ENCODE data around the gene KLHL4.
"Not testable (repeated sequence)": the region's sequence is repeated elsewhere in the genome, so short reads cannot be mapped to it uniquely, and the experiment has no call there.

The KLHL4 gene

DNA sequence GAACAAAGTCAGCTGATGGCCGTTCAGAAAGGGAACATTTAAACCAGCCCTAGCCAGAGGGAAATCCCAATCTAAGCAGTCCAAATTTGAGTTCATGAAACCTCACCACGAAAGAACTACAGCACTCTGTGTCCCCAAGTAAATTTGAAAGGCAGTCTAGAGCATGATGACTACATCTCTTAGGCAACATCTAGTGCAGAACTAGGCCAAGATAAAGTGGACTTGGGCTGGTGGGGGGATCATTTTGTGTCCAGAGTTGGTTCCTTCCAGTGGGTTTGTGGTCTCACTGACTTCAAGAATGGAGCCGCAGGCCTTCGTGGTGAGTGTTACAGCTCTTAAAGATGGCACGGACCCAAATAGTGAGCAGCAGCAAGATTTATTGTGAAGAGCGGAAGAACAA lies 64.9 kb downstream of the KLHL4 start:
- Histone ChIP-seq H3K4me3 (no peak overlapping the region), H3K4me1 (no peaks in the 10 kb centered on the region), H3K27me3 (ENCODE audit: low read depth) (no peaks in the 10 kb centered on the region; the same call in 1 of the 2 replicates), H3K9me3 (no peaks in the 10 kb centered on the region), H3K36me3 (replicated peaks) (no peaks in the 10 kb centered on the region)
- DNase-seq (ENCODE audit: low spot score in 2 of 2) = no peak
- in situ Hi-C loops (cut with MboI; ENCODE audit: low sequenced_read_pairs) = no loop called here

GRCh38 chrX:87583679-87584078 lies 66.1 kb downstream of the KLHL4 start:
- H3K36me3 ChIP-seq (replicated peaks) = no peaks in the 10 kb centered on the region
- no peaks in the 10 kb centered on the region for H3K9me3 ChIP-seq
- in situ Hi-C loops (cut with MboI; ENCODE audit: low sequenced_read_pairs) = no loop called here
- H3K27me3 ChIP-seq (ENCODE audit: low read depth) = no peaks in the 10 kb centered on the region
- DNase-seq (ENCODE audit: low spot score in 2 of 2) = peak; percentile 20 to 75
- no peaks in the 10 kb centered on the region for H3K4me1 ChIP-seq
- no peak overlapping the region for H3K4me3 ChIP-seq

DNA sequence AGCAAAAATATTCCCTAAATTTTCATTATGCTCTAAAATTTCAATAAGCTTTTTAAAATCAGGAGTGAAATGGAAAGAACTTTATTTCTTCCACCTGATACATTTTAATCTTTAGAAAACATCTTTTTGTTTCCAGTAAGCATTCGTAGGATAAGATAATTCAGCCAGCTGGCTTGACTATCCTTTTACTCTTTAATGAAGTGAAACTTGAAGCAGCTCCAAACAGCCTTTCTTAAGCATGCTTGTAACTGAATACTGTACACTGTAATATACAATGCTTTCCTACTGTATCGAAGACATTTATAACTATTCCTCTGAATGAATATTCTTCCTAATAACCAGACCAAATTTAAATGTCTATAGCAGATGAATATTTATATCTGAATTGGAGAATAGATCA lies 98.8 kb downstream of the KLHL4 start:
- H3K4me1 ChIP-seq = no peaks in the 10 kb centered on the region
- H3K36me3 ChIP-seq (replicated peaks) = no peaks in the 10 kb centered on the region
- no peaks in the 10 kb centered on the region for H3K27me3 ChIP-seq (ENCODE audit: low read depth)
- no peak for DNase-seq (ENCODE audit: low spot score in 2 of 2)
- no peak overlapping the region for H3K4me3 ChIP-seq
- no peaks in the 10 kb centered on the region for H3K9me3 ChIP-seq
- in situ Hi-C loops (cut with MboI; ENCODE audit: low sequenced_read_pairs) = no loop called here

DNA sequence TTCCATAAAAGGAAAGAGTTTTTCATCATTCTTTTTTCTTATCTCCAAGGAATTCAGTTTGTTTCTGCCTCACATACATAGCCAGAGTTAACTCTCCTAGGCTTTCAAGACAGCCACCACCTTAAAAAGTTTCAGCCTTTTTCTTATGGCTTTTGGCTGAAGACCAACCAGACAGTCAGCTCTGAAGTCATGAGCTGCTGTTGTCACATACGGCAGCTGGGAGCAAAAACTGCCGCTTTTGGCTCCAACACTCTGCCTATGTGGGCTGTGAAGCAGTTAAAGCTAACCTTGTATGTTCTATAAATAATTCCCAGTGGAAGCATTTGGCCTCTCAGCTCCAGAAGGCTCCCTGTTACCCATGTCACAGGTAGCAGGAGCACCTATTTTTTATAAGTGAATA lies 104.1 kb downstream of the KLHL4 start:
- DNase-seq (ENCODE audit: low spot score in 2 of 2) = no peak
- in situ Hi-C loops (cut with MboI; ENCODE audit: low sequenced_read_pairs) = no loop called here
- H3K27me3 ChIP-seq (ENCODE audit: low read depth) = no peaks in the 10 kb centered on the region
- H3K9me3 ChIP-seq = no peaks in the 10 kb centered on the region
- H3K4me3 ChIP-seq = no peak overlapping the region
- 0 out of 2 replicates have a peak, but pooled peaks cover 2% of the 10 kb centered on the region for H3K4me1 ChIP-seq
- no peaks in the 10 kb centered on the region for H3K36me3 ChIP-seq (replicated peaks)

DNA sequence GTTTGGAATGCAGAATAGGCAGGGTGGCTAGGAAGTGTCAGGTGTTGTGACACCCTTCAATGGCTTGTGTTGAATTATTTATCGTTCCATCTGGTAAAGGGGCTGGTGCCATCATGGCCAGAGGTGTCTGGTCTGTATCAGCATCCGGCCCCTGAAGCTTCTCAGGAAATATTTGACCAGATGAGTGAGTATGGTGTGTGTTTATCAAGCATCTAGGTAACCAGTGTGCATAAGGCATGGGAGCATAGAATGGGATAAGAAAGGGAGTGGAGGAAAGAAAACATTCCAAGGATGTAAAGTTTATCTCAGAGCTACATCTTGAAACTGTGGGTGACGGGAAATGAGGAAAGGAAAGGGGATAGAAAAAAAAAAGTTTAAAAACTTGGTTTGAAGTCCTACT lies 109.4 kb downstream of the KLHL4 start:
- in situ Hi-C loops (cut with MboI; ENCODE audit: low sequenced_read_pairs) = no loop called here
- no peak for DNase-seq (ENCODE audit: low spot score in 2 of 2)

GRCh38 chrX:87634361-87634760 lies 116.8 kb downstream of the KLHL4 start:
- no peak for DNase-seq (ENCODE audit: low spot score in 2 of 2)
- H3K36me3 ChIP-seq (replicated peaks) = no peaks in the 10 kb centered on the region
- H3K27me3 ChIP-seq (ENCODE audit: low read depth) = no peaks in the 10 kb centered on the region
- in situ Hi-C loops (cut with MboI; ENCODE audit: low sequenced_read_pairs) = no loop called here
- peaks cover 4% of the 10 kb centered on the region for H3K4me1 ChIP-seq
- no peak overlapping the region for H3K4me3 ChIP-seq
- H3K9me3 ChIP-seq = no peaks in the 10 kb centered on the region

More for the DNA sequence above, 109.4 kb downstream of the KLHL4 start:
- no peaks in the 10 kb centered on the region for H3K27me3 ChIP-seq (ENCODE audit: low read depth)
- no peaks in the 10 kb centered on the region for H3K36me3 ChIP-seq (replicated peaks)
- H3K4me1 ChIP-seq = peaks cover 9% of the 10 kb centered on the region
- H3K4me3 ChIP-seq = no peak overlapping the region
- H3K9me3 ChIP-seq = no peaks in the 10 kb centered on the region

DNA sequence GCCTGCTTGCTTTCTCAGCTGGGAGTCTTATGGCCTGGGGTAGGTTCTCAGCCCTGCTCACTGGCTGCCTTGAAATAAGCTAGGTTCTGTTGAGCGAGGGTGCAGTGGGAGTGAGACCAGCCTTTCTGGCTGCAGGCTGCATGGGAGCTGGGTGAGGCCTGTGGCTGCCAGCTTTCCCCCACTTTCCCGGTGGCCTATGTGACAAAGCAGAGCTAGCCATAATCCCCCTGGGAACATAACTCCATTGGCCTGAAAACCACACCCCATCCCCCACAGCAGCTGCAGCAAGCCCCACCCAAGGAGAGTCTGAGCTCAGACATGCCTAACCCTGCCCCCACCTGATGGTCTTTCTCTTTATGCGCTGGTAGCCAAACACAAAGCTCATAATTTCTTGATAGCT lies 118.9 kb downstream of the KLHL4 start:
- DNase-seq (ENCODE audit: low spot score in 2 of 2) = peak; percentile 13 to 80
- in situ Hi-C loops (cut with MboI; ENCODE audit: low sequenced_read_pairs) = no loop called here
- H3K4me1 ChIP-seq = peaks cover 4% of the 10 kb centered on the region
- H3K27me3 ChIP-seq (ENCODE audit: low read depth) = no peaks in the 10 kb centered on the region
- H3K36me3 ChIP-seq (replicated peaks) = no peaks in the 10 kb centered on the region
- H3K9me3 ChIP-seq = no peaks in the 10 kb centered on the region
- H3K4me3 ChIP-seq = no peak overlapping the region

GRCh38 chrX:87641439-87641838 lies 123.8 kb downstream of the KLHL4 start:
- H3K9me3 ChIP-seq; in situ Hi-C loops (cut with MboI; ENCODE audit: low sequenced_read_pairs); H3K36me3 ChIP-seq (replicated peaks); H3K4me3 ChIP-seq; H3K27me3 ChIP-seq (ENCODE audit: low read depth); DNase-seq (ENCODE audit: low spot score in 2 of 2); H3K4me1 ChIP-seq: not testable (repeated sequence)

DNA sequence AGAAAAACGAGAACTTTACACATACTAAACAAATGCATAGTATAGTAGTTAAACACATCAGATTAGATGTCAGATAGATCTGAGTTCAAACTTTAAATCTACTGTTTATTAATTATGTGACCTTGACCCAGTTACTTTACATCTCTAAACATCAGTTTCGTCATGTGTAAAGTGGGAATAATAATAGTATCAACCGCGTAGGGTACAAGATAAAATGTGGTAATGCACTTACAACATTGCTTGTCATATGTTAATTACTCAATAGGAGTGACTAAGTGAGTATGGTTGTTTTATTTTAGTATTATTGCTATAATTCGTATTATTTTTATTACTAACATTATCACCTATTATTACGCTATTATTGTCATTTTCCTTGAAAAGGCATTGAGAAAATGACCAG lies 144.2 kb downstream of the KLHL4 start:
- Histone ChIP-seq H3K4me3 (no peak overlapping the region), H3K4me1 (no peaks in the 10 kb centered on the region; the same call in 1 of the 2 replicates), H3K27me3 (ENCODE audit: low read depth) (no peaks in the 10 kb centered on the region), H3K36me3 (replicated peaks) (no peaks in the 10 kb centered on the region), H3K9me3 (no peaks in the 10 kb centered on the region)
- DNase-seq (ENCODE audit: low spot score in 2 of 2) = no peak
- in situ Hi-C loops (cut with MboI; ENCODE audit: low sequenced_read_pairs) = loop anchor here (25.0 kb wide), 1 partner anchor 324 kb away; no protein-coding TSS in a partner anchor

DNA sequence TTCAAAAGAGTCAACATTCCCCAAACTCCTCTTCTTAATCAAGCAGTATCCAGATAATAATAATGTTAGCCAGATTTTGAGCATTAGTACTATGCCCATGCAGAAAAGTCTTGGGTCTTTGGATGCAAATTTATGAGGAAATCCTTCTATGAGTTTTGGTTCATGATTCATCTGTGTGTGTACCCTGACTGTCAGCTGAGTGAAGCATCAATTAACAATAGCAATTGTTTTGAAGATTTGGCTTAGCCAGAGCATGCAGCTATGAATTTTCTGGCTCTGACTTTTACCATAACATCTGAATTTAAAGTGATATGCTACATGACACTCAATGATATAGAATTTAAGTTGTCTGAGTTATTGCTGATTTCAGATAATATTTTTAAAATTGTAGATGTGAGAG lies 145.8 kb downstream of the KLHL4 start:
- in situ Hi-C loops (cut with MboI; ENCODE audit: low sequenced_read_pairs) = loop anchor here (25.0 kb wide), 1 partner anchor 326 kb away; no protein-coding TSS in a partner anchor
- no peaks in the 10 kb centered on the region for H3K27me3 ChIP-seq (ENCODE audit: low read depth)

GRCh38 chrX:87664381-87664780 lies 146.8 kb downstream of the KLHL4 start:
- no peaks in the 10 kb centered on the region for H3K27me3 ChIP-seq (ENCODE audit: low read depth)
- in situ Hi-C loops (cut with MboI; ENCODE audit: low sequenced_read_pairs) = loop anchor here (25.0 kb wide), 1 partner anchor 327 kb away; no protein-coding TSS in a partner anchor
- H3K36me3 ChIP-seq (replicated peaks) = no peaks in the 10 kb centered on the region
- H3K4me1 ChIP-seq = no peaks in the 10 kb centered on the region; the same call in 1 of the 2 replicates
- H3K4me3 ChIP-seq = no peak overlapping the region
- no peaks in the 10 kb centered on the region for H3K9me3 ChIP-seq
- peak in 1 of 2 experiments; percentile 36 for DNase-seq (ENCODE audit: low spot score in 2 of 2)

More for the DNA sequence above, 145.8 kb downstream of the KLHL4 start:
- Histone ChIP-seq H3K4me1 (no peaks in the 10 kb centered on the region; the same call in 1 of the 2 replicates), H3K36me3 (replicated peaks) (no peaks in the 10 kb centered on the region), H3K4me3 (no peak overlapping the region), H3K9me3 (no peaks in the 10 kb centered on the region)
- DNase-seq (ENCODE audit: low spot score in 2 of 2) = no peak

DNA sequence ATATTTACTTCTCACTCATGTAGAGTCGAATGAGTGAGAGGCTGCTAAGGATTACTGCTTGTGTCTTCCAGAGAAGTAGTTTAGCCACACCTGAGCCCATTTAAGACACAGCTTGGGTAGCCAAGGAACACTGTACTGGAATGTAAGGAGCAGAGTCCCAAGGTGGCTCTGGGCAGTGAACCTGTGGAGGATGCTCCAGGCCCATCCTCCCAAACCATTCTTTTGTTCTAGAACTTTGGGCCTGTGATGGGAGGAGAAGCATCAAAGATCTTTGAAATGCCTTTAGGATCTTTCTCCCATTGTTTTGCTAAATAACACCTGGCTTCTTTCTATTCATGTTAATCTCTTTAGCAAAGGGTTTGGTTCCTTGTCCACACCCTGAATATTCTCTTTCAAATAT lies 162.2 kb downstream of the KLHL4 start:
- no peaks in the 10 kb centered on the region for H3K27me3 ChIP-seq (ENCODE audit: low read depth)

DNA sequence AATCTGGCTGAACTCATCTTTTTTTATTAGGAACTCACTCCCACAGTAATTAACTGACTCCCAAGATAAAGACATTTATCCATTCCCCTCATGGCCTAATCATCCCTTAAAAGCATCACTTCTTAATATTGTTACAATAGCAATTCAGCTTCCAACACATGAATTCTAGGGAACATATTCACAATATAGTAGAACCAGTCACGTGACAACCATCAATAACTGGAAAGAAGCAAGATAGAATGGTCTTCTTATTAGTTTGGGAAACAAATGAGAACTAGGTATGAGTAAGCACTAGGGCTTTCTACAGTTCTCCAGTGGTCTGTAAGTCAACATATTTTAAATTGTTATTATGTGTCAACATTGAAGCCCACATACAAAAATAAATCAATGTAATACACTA lies 170.1 kb downstream of the KLHL4 start:
- Histone ChIP-seq H3K4me1 (no peaks in the 10 kb centered on the region), H3K4me3 (no peak overlapping the region), H3K36me3 (replicated peaks) (no peaks in the 10 kb centered on the region), H3K27me3 (ENCODE audit: low read depth) (no peaks in the 10 kb centered on the region), H3K9me3 (no peaks in the 10 kb centered on the region)
- DNase-seq (ENCODE audit: low spot score in 2 of 2) = no peak
- in situ Hi-C loops (cut with MboI; ENCODE audit: low sequenced_read_pairs) = no loop called here

More for the DNA sequence above, 162.2 kb downstream of the KLHL4 start:
- in situ Hi-C loops (cut with MboI; ENCODE audit: low sequenced_read_pairs) = no loop called here
- no peak for DNase-seq (ENCODE audit: low spot score in 2 of 2)
- no peaks in the 10 kb centered on the region for H3K9me3 ChIP-seq
- no peaks in the 10 kb centered on the region for H3K36me3 ChIP-seq (replicated peaks)
- no peak overlapping the region for H3K4me3 ChIP-seq
- H3K4me1 ChIP-seq = no peaks in the 10 kb centered on the region

DNA sequence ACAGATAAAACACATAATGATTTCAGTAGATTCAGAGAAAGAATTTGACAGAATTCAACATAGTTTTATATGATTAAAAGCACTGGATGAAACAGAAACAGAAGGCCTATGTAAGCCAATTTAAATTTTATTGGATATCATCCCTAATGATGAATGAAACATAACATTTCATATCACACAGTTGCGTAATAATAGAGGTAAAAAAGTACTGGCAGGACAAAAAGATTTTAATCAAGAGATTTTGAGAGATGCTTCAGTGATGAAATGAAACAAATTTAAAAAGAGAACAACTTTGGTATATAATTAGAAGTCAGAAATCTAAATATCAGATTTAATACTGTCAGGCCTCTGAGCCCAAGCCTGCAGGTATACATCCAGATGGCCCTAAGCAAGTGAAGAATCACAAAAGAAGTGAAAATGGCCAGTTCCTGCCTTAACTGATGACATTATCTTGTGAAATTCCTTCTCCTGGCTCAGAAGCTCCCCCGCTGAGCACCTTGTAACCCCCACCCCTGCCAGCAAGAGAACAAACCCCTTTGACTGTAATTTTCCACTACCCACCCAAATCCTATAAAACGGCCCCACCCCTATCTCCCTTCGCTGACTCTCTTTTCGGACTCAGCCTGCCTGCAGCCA lies 170.6 kb downstream of the KLHL4 start:
- H3K9me3 ChIP-seq; in situ Hi-C loops (cut with MboI; ENCODE audit: low sequenced_read_pairs); H3K36me3 ChIP-seq (replicated peaks); H3K27me3 ChIP-seq (ENCODE audit: low read depth); H3K4me3 ChIP-seq; H3K4me1 ChIP-seq; DNase-seq (ENCODE audit: low spot score in 2 of 2): not testable (repeated sequence)

DNA sequence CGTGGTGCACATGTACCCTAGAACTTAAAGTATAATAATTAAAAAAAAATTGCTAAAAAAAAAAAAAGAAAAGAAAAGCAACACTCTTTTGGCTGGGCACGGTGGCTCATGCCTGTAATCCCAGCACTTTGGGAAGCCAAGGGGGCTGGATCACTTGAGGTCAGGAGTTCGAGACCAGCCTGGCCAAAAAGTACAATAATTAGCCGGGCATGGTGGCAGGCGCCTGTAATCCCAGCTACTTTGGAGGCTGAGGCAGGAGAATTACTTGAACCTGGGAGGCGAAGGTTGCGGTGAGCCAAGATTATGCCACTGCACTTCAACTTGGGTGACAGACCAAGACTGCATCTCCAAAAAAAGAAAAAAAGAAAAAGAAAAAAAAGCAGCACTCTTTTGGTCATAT lies 171.6 kb downstream of the KLHL4 start:
- H3K27me3 ChIP-seq (ENCODE audit: low read depth); H3K36me3 ChIP-seq (replicated peaks); in situ Hi-C loops (cut with MboI; ENCODE audit: low sequenced_read_pairs); DNase-seq (ENCODE audit: low spot score in 2 of 2); H3K9me3 ChIP-seq; H3K4me3 ChIP-seq; H3K4me1 ChIP-seq: not testable (repeated sequence)

All from HAP-1 (cell line).